HG03442 (cell line): ENCODE results near the gene PLEKHA6.
"Not testable (repeated sequence)": the region's sequence is repeated elsewhere in the genome, so short reads cannot be mapped to it uniquely, and the experiment has no call there.

Source experiments
- ATAC-seq: cut with Tn5 transposase; IDR thresholded peaks from one replicate; pipeline ENCODE4 v1.9.1; 2021; ENCODE audit warnings: mild to moderate bottlenecking, moderate library complexity; ENCODE audit not compliant: unreplicated experiment

Gene PLEKHA6

DNA sequence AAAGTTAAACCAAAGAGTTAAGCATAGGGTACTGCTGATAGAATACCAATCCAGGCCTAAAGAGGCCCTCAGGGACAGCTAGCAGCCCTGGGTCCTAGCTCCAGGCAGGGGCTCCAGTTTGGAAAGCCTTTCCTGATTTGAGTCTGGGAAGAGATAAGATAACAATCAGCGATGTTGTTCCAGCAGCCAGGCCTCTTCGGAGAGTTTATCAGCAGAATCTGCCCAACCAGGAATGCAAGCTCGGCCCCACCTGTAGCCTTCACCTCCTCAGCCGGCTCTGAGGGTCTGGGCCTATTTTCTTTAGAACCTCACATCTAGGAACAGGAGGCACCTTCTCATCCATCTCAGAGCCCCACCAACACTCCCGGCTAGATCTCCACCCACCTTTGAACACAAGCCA, 42.6 kb downstream of the PLEKHA6 start:
- ATAC-seq = no peak

- no peak for ATAC-seq
These were observed 43.6 kb downstream of the PLEKHA6 start for GRCh38 chr1:204316164-204316563.

- ATAC-seq = no peak
These were observed 44.7 kb downstream of the PLEKHA6 start for GRCh38 chr1:204314893-204315658.

DNA sequence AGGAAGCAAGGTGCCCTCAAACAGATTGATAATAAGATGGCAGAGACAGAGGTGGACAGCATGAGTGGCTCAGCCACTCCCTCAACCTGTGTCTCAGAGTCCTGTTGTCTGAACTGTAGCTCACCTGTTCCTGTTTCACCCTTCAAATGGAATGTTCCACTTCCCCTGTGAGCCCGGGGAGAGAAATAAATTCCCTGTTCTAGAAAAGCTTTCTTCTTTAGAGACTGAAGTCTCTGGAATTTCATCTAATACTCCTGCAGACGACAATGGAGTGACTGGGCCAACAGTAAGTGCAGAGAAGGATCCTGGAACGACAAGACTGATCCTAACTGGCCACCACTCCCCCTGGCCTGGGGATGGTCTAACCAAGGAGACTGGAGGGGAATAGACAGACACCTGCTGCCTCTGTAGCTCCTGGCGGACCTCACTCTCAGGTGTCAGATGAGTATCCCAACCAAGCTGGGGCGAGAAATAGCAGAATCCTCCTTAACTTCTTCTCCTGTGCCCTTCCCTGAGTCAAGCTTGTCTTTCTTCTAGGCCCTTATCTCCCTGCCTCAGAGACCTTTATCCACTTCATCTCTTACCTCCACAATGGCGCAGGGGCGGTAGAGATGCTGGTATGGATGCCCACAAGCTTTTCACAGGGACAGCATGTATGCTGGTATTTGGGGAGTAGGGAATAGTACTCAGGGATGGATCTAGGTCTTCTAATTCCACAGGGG, 45.4 kb downstream of the PLEKHA6 start:
- no peak for ATAC-seq

DNA sequence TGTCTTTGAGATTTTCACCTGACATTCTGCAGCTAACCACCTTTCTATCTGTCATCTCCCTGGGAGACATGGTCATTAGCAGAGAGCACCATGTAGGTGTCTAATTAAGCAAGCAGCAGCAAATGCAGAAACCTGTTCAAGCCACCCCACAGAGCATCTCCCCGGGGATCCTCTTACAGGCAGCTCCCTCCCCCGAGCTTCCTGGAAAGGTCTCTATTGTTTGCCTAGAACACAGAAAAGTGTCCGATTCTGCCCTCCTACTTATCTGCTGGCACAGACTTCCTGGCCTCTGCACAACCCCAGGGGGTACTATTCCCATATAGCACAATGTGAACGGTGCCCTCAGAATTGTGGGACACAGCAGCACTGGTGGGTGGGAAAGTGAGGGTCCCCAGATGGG, 46.1 kb downstream of the PLEKHA6 start:
- ATAC-seq = no peak

- not testable (repeated sequence) for ATAC-seq
These were observed 48.8 kb downstream of the PLEKHA6 start for GRCh38 chr1:204310970-204311369.

DNA sequence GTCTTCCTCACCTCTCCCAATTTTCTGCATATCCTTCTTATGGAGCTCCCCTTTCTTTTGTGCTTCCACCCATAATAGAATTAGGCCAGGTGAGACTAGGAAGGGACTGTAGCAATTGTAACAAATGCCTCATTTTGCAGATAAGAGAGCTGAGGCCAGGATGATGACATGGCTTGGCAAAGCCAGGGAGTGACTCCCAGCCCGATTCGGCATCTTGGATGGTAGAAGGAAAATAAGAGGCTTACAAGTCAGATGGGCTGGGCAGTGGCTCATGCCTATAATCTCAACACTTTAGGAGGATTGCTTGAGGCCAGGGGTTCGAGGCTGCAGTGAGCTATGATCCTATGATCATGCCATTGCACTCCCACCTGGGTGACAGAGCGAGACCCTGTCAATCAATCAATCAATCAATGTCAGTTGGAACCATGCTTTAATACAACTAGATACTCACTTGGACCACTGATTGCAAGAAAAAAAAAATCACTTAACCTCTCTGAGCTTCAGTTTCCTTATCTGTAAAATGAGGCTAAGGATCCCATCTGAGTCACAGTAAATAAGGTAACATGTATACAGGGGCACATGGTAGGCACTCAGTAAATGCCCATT, 51.6 kb downstream of the PLEKHA6 start:
- no peak for ATAC-seq

DNA sequence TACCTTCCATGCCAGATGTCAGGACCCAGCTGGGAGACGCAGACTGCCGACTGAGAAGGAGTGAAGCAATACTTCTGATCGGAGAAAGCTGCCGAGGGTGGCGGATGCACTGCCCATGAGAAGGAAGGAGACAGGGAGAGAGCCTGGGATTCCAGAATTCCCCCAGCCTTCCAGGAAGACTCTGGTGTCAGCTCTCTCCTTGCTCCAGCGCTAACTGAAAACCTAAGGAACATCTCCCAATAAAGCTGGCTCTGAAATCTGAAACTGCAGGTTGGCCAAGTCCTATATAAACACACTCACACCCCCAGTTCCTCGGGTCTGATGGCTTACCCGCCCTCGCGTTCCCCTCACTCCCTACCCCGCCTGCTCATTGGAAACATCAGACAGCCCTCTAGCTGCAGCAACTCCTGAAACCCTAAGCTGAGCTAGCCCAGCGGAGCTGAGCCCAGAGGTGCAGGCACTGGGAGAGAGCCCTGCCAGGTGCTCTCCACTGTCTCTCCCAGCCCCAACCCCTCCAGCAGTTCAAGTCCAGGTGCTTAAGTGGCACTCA, 52.3 kb downstream of the PLEKHA6 start:
- no peak for ATAC-seq

DNA sequence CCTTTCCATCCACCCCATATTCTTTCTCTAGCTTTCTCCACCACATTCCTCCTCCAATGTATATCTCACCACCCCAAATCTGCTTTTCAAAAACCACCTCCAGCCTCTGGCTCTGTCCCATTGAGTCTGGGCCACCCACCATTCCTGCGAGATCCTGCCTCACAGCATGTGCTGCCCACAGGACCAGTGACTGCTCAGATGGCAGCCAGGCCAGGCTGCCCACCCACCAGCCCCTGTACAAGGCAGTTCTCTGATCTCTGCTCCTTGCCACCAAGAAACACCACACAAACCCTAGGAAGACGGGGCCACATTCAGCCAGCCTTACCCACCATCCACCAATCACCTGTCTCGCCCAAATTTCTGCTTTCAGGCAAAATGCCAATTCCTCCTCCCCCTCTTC, 53.7 kb downstream of the PLEKHA6 start:
- no peak for ATAC-seq

- no peak for ATAC-seq
These were observed 55.7 kb downstream of the PLEKHA6 start for GRCh38 chr1:204304067-204304466.

- no peak for ATAC-seq
These were observed 57.0 kb downstream of the PLEKHA6 start for GRCh38 chr1:204302769-204303168.

DNA sequence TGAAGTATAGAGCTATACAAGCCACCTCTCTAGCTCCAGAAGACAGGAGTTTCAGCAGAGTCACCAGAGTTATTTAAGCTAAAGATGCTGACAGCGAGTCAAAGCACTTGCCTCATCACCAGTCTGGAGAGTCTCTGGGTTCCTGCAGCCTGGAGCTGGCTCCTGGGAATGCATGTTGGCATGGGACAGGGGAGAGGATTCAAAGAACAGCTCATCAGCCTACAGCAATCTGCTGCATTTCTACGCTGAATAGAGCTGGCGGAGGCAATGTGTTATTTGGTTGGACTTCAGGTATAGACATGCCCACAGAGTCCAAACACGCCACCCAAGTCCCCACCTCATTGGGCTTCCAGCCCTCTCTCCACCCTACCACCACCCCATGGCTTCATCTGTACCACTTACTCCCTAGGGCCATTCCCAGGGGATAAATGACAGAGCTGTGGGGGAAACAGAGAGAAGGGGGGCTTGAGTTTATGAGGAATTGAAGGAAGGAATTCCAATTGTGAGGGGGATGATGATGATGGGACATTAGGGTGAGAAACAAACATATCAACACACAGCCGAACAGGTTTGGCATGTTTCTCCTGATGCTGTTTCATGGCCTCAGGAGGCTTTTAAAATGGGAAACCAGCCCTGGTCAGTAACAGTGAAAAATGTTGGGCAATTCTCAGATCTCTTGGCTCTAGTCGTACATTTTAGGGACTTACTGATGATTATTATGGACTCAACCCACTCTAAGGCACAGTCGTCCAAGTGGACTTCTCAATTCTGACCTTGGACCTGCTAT, 58.4 kb downstream of the PLEKHA6 start:
- no peak for ATAC-seq

GRCh38 chr1:204299814-204300365, 59.8 kb downstream of the PLEKHA6 start:
- no peak for ATAC-seq

- no peak for ATAC-seq
These were observed 63.2 kb downstream of the PLEKHA6 start for GRCh38 chr1:204296431-204296988.

DNA sequence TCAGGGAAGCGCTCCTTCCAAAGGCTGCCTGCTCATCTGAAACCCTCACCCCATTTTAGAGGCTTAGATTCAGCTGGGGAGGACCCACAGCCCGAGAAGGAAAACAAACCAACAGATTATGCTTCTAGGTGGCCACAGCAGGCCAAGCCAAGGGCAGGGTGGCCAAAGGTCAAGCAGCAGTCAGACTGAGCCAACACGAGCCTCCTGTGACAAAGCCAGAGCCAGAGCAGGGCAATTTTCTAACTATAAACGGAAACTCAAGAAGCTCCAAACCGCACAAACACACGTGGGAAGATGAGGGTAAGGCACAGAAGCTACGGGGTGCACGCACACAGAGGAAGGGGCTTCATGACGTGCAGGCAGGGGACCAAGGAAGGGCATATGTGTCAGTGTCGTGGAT, 64.1 kb downstream of the PLEKHA6 start:
- ATAC-seq = no peak

DNA sequence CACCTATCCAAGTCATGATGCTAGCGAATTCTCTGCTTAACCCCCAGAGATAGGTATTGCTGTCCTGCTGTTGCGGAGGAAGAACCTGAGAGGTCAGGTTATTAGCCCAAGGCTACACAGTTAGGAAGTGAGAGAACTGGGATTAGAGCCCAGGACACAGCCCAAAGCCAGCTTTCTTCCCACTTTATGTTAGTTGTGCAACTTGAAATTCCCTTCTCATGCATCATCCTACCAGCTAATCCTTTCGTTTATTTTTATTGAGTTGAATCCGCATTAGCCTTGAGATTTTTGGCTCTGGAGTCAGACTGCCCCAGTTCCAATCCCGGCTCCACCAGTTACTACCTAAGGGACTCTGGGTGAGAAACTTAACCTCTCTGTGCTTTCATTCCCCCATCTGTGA, 65.4 kb downstream of the PLEKHA6 start:
- no peak for ATAC-seq

DNA sequence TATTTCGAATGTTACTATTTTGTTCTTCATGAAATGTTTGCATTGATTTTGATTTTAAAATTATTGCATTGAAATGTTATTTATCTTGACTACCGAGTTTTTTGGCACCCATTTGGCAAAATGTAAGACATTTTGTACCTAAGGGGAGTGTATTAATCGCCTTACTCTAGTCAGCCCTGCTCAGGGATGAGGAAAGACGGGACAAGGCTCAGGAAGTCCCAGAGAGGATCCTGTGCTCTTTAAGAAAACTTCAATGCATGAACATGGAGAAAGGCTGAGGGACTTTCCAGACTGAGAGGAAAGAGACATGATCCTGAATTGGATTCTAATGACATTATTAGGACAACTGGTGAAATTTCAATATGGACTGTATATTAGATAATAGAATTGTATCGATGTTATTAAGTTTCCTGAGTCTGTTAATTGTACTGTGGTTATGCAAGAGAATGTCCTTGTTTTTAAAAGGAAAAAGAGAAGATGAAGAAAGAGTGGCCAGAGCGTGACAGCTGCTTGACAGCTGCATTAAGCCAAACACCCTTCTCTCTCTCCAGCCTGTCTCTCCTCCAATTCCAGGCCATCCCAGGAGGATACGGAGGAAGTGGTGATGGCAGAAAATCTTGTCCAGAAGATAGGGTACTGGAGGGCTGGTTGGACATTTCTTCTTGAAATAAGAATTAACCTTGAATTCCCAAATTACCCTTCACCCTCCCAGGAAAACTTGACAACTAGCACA, 66.0 kb downstream of the PLEKHA6 start:
- ATAC-seq = no peak

GRCh38 chr1:204292740-204293139, 67.0 kb downstream of the PLEKHA6 start:
- no peak for ATAC-seq

- ATAC-seq = no peak
These were observed 70.4 kb downstream of the PLEKHA6 start for GRCh38 chr1:204289280-204289679.
